ENCODE measurements around the gene PTPRD. TPM values are rescaled to one million over a fixed set of nuclear protein-coding genes. Genes with fewer than 3 reads are reported as not detected.

The PTPRD gene
- total and polyA plus RNA-seq, 2 of the 4 experiments (the other 2 are of a cell fraction), result 0.07 to 0.18 TPM

DNA sequence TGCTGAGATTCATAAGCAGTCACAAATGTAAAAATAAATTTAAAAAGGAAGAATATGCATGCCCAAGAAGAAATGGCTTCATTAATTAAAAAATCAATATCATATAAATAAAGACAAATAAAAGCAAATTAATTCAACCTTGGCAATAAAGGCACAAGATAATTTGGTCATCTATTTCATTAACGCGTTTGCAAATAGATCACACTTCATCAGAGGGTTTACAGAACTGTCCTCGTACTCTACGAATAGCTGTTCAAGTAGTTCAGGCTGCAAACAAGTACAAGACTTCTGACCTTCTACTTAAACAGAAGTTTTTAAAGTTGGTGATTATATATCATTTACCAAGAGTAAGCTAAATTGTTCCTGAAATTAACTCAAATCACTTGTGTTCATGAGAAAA is 2038.0 kb downstream of the PTPRD start:
- Histone ChIP-seq H3K4ac (ENCODE audit: low read depth, low read length) (no peak overlapping the region), H4K8ac (ENCODE audit: low read depth in 2 of 2, low read length in 2 of 2) (no peak overlapping the region), H2BK120ac (ENCODE audit: low read depth, low read length) (no peak overlapping the region), H2BK20ac (ENCODE audit: low read depth, low read length) (no peak overlapping the region), H3K27ac (ENCODE audit: insufficient read depth, low read length) (no peak overlapping the region), H3K23ac (ENCODE audit: low read depth, low read length) (no peak overlapping the region), H2BK15ac (ENCODE audit: low read depth, low read length) (no peak overlapping the region), H4K91ac (ENCODE audit: insufficient read depth, low read depth, low read length) (no peak overlapping the region), H3K14ac (replicated peaks; ENCODE audit: low read depth, low read length) (no peak overlapping the region), H3K9me3 (ENCODE audit: control insufficient read depth, insufficient read depth, low read length) (no peaks in the 10 kb centered on the region; the same call in 1 of the 2 replicates), H2AFZ (replicated peaks; ENCODE audit: low read length, poor library complexity) (no peak overlapping the region), H3K79me1 (ENCODE audit: low read depth in 1 of 2, low read length in 2 of 2) (no peaks in the 10 kb centered on the region), H2AK9ac (replicated peaks; ENCODE audit: low read depth, low read length, poor library complexity) (no peak overlapping the region), H3K18ac (ENCODE audit: low read depth, low read length) (no peak overlapping the region), H4K20me1 (ENCODE audit: insufficient read depth, low read length) (no peaks in the 10 kb centered on the region), H4K5ac (ENCODE audit: low read depth, low read length) (no peak overlapping the region), H3K9ac (ENCODE audit: low read depth, low read length) (no peak overlapping the region), H2BK5ac (ENCODE audit: low read depth, low read length, poor library complexity, severe bottlenecking) (no peak overlapping the region), H3K27me3 (ENCODE audit: control insufficient read depth, insufficient read depth, low read length) (no peaks in the 10 kb centered on the region), H3K4me3 (ENCODE audit: insufficient read depth, low read depth, low read length) (no peak overlapping the region), H3K4me2 (ENCODE audit: low read depth, low read length) (no peak overlapping the region), H3K56ac (ENCODE audit: extremely low read depth, insufficient read depth, low read length) (no peak overlapping the region), H3K4me1 (ENCODE audit: control insufficient read depth, insufficient read depth, low read length) (no peaks in the 10 kb centered on the region), H3K36me3 (ENCODE audit: control insufficient read depth, insufficient read depth, low read length) (no peaks in the 10 kb centered on the region), H3K9me1 (ENCODE audit: insufficient read depth, low read length) (no peaks in the 10 kb centered on the region), H2AK5ac (ENCODE audit: low read depth, low read length) (no peak overlapping the region)
- ChIA-PET POLR2A (ENCODE audit: unreplicated experiment) (no interaction called here), CTCF (no interaction called here)
- ATAC-seq (ENCODE audit: low read depth), result no peak
- no peak for DNase-seq
- intact Hi-C loops (cut with micrococcal nuclease), result no loop called here
- TF ChIP-seq RCOR1 (IDR thresholded peaks at IDR 0.05; ENCODE audit: insufficient replicate concordance, low read length) (no peak), NFE2L2 (IDR thresholded peaks at IDR 0.05; ENCODE audit: low read depth, low read length) (no peak), RFX5 (IDR thresholded peaks at IDR 0.05; ENCODE audit: low read depth, low read length) (no peak)
- in situ Hi-C loops (cut with MboI; ENCODE audit: low sequenced_read_pairs), result no loop called here
- BruUV-seq (replicated peaks), result no TSS peak
- dilution Hi-C loops (cut with HindIII; ENCODE audit: low sequenced_read_pairs, unreplicated experiment), result no loop called here
- WGBS, 2 experiments (ENCODE audit: extremely low coverage in 2 of 2, insufficient read length in 1 of 2), result no CpG with 5 or more reads among the region's 4 CpGs
